CD8-positive, alpha-beta memory T cell (primary cell): Measurements from ENCODE around the gene STARD3NL. TPM values are rescaled to one million over a fixed set of nuclear protein-coding genes. Genes with fewer than 3 reads are reported as not detected.

Experiments used
- CTCF ChIA-PET: fragments of 350-600 bp; sonication (Branson Sonifier 250); formaldehyde crosslinking; loops from one replicate; lab custom pipeline; 2021; ENCODE audit warnings: antibody characterized with exemption; lab: Charles Lee
- POLR2A ChIA-PET: fragments of 350-600 bp; sonication (Branson Sonifier 250); formaldehyde crosslinking; loops from one replicate; lab custom pipeline; 2021; ENCODE audit warnings: antibody characterized with exemption; lab: Charles Lee
- DNase-seq, 5 donors: peaks; one replicate each; pipeline versions ENCODE4 v3.0.0 to v3.0.0-alpha.2; 2020 to 2022; ENCODE audit warnings: mixed read lengths in 1 of 5
- H3K27ac ChIP-seq: one replicate; pipeline ENCODE4 v1.7.0; 2013; ENCODE audit warnings: low read depth, mild to moderate bottlenecking, low read length, moderate library complexity
- H3K27me3 ChIP-seq: 2 replicates; pipeline ENCODE4 v1.7.0; 2013; ENCODE audit warnings: low read length, mild to moderate bottlenecking; ENCODE audit not compliant: insufficient read depth, poor library complexity, severe bottlenecking
- H3K36me3 ChIP-seq: 2 replicates; pipeline ENCODE4 v1.7.0; 2013; ENCODE audit warnings: mild to moderate bottlenecking, low read length, moderate library complexity; ENCODE audit not compliant: insufficient read depth
- H3K4me1 ChIP-seq: 2 replicates; pipeline ENCODE4 v1.7.0; 2013; ENCODE audit warnings: mild to moderate bottlenecking, low read length, moderate library complexity; ENCODE audit not compliant: insufficient read depth
- H3K4me3 ChIP-seq: 2 replicates; pipeline ENCODE4 v1.7.0; 2013; ENCODE audit warnings: mild to moderate bottlenecking, low read length
- H3K9me3 ChIP-seq: 2 replicates; pipeline ENCODE4 v1.7.0; 2013; ENCODE audit warnings: mild to moderate bottlenecking, low read length
- H3K27ac Mint-ChIP-seq, 8 donors: one replicate each; pipeline ENCODE4 v1.8.0; 2020 to 2021; ENCODE audit warnings: mixed read lengths in 8 of 8, mild to moderate bottlenecking in 6 of 8, inconsistent platforms in 3 of 8, moderate library complexity in 3 of 8
- H3K27me3 Mint-ChIP-seq, 2 donors: one replicate each; pipeline ENCODE4 v1.8.0; 2020 to 2021; ENCODE audit warnings: mixed read lengths in 2 of 2, mild to moderate bottlenecking in 1 of 2, moderate library complexity in 1 of 2
- H3K36me3 Mint-ChIP-seq, 3 donors: one replicate each; pipeline ENCODE4 v1.8.0; 2020 to 2021; ENCODE audit warnings: mixed read lengths in 3 of 3, inconsistent platforms in 1 of 3, mild to moderate bottlenecking in 1 of 3
- H3K4me1 Mint-ChIP-seq, 3 donors: one replicate each; pipeline ENCODE4 v1.8.0; 2020 to 2021; ENCODE audit warnings: mixed read lengths in 3 of 3, inconsistent platforms in 1 of 3, mild to moderate bottlenecking in 1 of 3
- H3K4me3 Mint-ChIP-seq, 7 donors: one replicate each; pipeline ENCODE4 v1.8.0; 2020 to 2021; ENCODE audit warnings: mixed read lengths in 7 of 7, mild to moderate bottlenecking in 6 of 7, moderate library complexity in 4 of 7, inconsistent platforms in 2 of 7
- H3K9me3 Mint-ChIP-seq, 5 donors: one replicate each; pipeline ENCODE4 v1.8.0; 2020 to 2022; ENCODE audit warnings: mixed read lengths in 5 of 5, mild to moderate bottlenecking in 3 of 5, moderate library complexity in 2 of 5, inconsistent platforms in 1 of 5
- polyA plus RNA-seq: library from polyadenylated mRNA; unstranded; fragments of 300-500 nt; fragmentation: Illumina TruSeq; gene quantifications from one replicate; pipeline ENCODE4 v1.2.3, GENCODE V29; 2021
- total RNA-seq, 2 experiments: library from RNA; stranded (reverse); gene quantifications; one replicate each; pipeline ENCODE4 v1.2.3, GENCODE V29; 2021

STARD3NL gene
- total and polyA plus RNA-seq, 3 experiments from 2014 or later: 41.5 to 54.2 (median 43.8) TPM

GRCh38 chr7:38211940-38212339 is 33.9 kb downstream of the STARD3NL start:
- H3K36me3 ChIP-seq: no peaks in the 10 kb centered on the region
- POLR2A ChIA-PET: no interaction called here
- CTCF ChIA-PET: interaction anchor here (1.1 to 2.9 kb wide), 6 partner anchors 11 to 162 kb away, joined by 3 to 18 read pairs (median 6); no protein-coding TSS in a partner anchor
- Mint-ChIP-seq H3K36me3 (peaks cover 4 to 49% (median 13%) of the 10 kb centered on the region in 3 donors), H3K27ac (peak overlapping the region in 6 of 8 donors; percentile 15 to 74 (median 57)), H3K27me3 (peaks cover 0 to 1% of the 10 kb centered on the region in 2 donors), H3K9me3 (no peaks in the 10 kb centered on the region), H3K4me3 (no peak overlapping the region), H3K4me1 (peaks cover 19 to 33% (median 21%) of the 10 kb centered on the region in 3 donors)
- no peak overlapping the region for H3K27ac ChIP-seq
- H3K27me3 ChIP-seq: no peaks in the 10 kb centered on the region
- no peak for DNase-seq
- peaks cover 17% of the 10 kb centered on the region for H3K4me1 ChIP-seq
- H3K4me3 ChIP-seq: no peak overlapping the region
- H3K9me3 ChIP-seq: no peaks in the 10 kb centered on the region

- DNase-seq: no peak
- Histone ChIP-seq H3K9me3 (no peaks in the 10 kb centered on the region), H3K4me1 (peaks cover 42% of the 10 kb centered on the region), H3K27ac (no peak overlapping the region), H3K36me3 (peaks cover 2% of the 10 kb centered on the region), H3K4me3 (no peak overlapping the region), H3K27me3 (no peaks in the 10 kb centered on the region)
- H3K27ac Mint-ChIP-seq: peak overlapping the region; percentile 88 to 98 (median 94)
- peaks cover 3 to 39% (median 13%) of the 10 kb centered on the region in 3 donors for H3K36me3 Mint-ChIP-seq
- CTCF ChIA-PET: interaction anchor here (0.9 to 10.3 kb wide), 36 partner anchors 8 to 184 kb away, joined by 3 to 394 read pairs (median 10); partner anchors contain the start of gene STARD3NL
- H3K4me3 Mint-ChIP-seq: no peak overlapping the region
- POLR2A ChIA-PET: interaction anchor here (1.0 to 3.9 kb wide), 6 partner anchors 18 to 159 kb away, joined by 3 to 34 read pairs (median 6); partner anchors contain the start of gene STARD3NL
- peaks cover 44 to 55% (median 53%) of the 10 kb centered on the region in 3 donors for H3K4me1 Mint-ChIP-seq
- no peaks in the 10 kb centered on the region for H3K27me3 Mint-ChIP-seq
- H3K9me3 Mint-ChIP-seq: no peaks in the 10 kb centered on the region
These were observed 37.1 kb downstream of the STARD3NL start for GRCh38 chr7:38215115-38215514.

GRCh38 chr7:38215735-38216670 is 38.0 kb downstream of the STARD3NL start:
- no peak overlapping the region for H3K27ac ChIP-seq
- H3K4me1 Mint-ChIP-seq: peaks cover 53 to 64% (median 62%) of the 10 kb centered on the region in 3 donors
- H3K4me3 ChIP-seq: peak overlapping the region; percentile 38

GRCh38 chr7:38217672-38218071 is 39.6 kb downstream of the STARD3NL start:
- no peaks in the 10 kb centered on the region for H3K27me3 Mint-ChIP-seq
- no peaks in the 10 kb centered on the region for H3K9me3 Mint-ChIP-seq
- Histone ChIP-seq H3K4me3 (peak overlapping the region; percentile 33), H3K9me3 (no peaks in the 10 kb centered on the region), H3K36me3 (peaks cover 6% of the 10 kb centered on the region), H3K27ac (no peak overlapping the region), H3K27me3 (no peaks in the 10 kb centered on the region), H3K4me1 (peaks cover 67% of the 10 kb centered on the region)
- H3K36me3 Mint-ChIP-seq: peaks cover 0 to 23% (median 7%) of the 10 kb centered on the region in 3 donors
- no peak for DNase-seq
- peak overlapping the region; percentile 88 to 98 (median 94) for H3K27ac Mint-ChIP-seq
- H3K4me3 Mint-ChIP-seq: peak overlapping the region; percentile 53 to 91 (median 80)
- ChIA-PET CTCF (interaction anchor here (0.6 to 10.3 kb wide), 17 partner anchors 10 to 159 kb away, joined by 3 to 394 read pairs (median 25); no protein-coding TSS in a partner anchor), POLR2A (interaction anchor here (0.6 to 3.9 kb wide), 7 partner anchors 11 to 151 kb away, joined by 3 to 34 read pairs (median 4); no protein-coding TSS in a partner anchor)
- peaks cover 65 to 75% (median 73%) of the 10 kb centered on the region in 3 donors for H3K4me1 Mint-ChIP-seq

More at GRCh38 chr7:38215735-38216670, 38.0 kb downstream of the STARD3NL start:
- H3K36me3 Mint-ChIP-seq: peaks cover 0 to 31% (median 12%) of the 10 kb centered on the region in 3 donors
- Histone ChIP-seq H3K9me3 (no peaks in the 10 kb centered on the region), H3K4me1 (peaks cover 50% of the 10 kb centered on the region), H3K36me3 (peaks cover 6% of the 10 kb centered on the region), H3K27me3 (no peaks in the 10 kb centered on the region)
- CTCF ChIA-PET: interaction anchor here (0.7 to 10.3 kb wide), 41 partner anchors 9 to 183 kb away, joined by 3 to 394 read pairs (median 8); partner anchors contain the start of gene STARD3NL
- peak overlapping the region; percentile 53 to 91 (median 80) for H3K4me3 Mint-ChIP-seq
- H3K27me3 Mint-ChIP-seq: no peaks in the 10 kb centered on the region
- peak; percentile 63 to 88 (median 77) for DNase-seq
- H3K9me3 Mint-ChIP-seq: no peaks in the 10 kb centered on the region
- POLR2A ChIA-PET: interaction anchor here (0.6 to 3.9 kb wide), 8 partner anchors 12 to 158 kb away, joined by 3 to 34 read pairs (median 6); partner anchors contain the start of gene STARD3NL
- peak overlapping the region; percentile 88 to 98 (median 94) for H3K27ac Mint-ChIP-seq

- ChIA-PET POLR2A (interaction anchor here (0.5 to 1.2 kb wide), 3 partner anchors 13 to 141 kb away, joined by 3 to 6 read pairs (median 4); no protein-coding TSS in a partner anchor), CTCF (interaction anchor here (0.9 to 10.3 kb wide), 15 partner anchors 9 to 156 kb away, joined by 3 to 394 read pairs (median 16); no protein-coding TSS in a partner anchor)
- peaks cover 72% of the 10 kb centered on the region for H3K4me1 ChIP-seq
- H3K4me3 Mint-ChIP-seq: peak overlapping the region; percentile 63 to 82 (median 73)
- H3K27me3 ChIP-seq: no peaks in the 10 kb centered on the region
- H3K4me1 Mint-ChIP-seq: peaks cover 88 to 100% (median 99%) of the 10 kb centered on the region in 3 donors
- H3K27me3 Mint-ChIP-seq: no peaks in the 10 kb centered on the region
- H3K9me3 Mint-ChIP-seq: no peaks in the 10 kb centered on the region
- no peak overlapping the region for H3K27ac ChIP-seq
- H3K27ac Mint-ChIP-seq: peak overlapping the region; percentile 88 to 98 (median 93)
- peak overlapping the region; percentile 29 for H3K4me3 ChIP-seq
- H3K36me3 Mint-ChIP-seq: peaks cover 8 to 28% (median 13%) of the 10 kb centered on the region in 3 donors
- DNase-seq: peak in 1 of 5 donors; percentile 49
- no peaks in the 10 kb centered on the region for H3K9me3 ChIP-seq
- H3K36me3 ChIP-seq: peaks cover 6% of the 10 kb centered on the region
These were observed 42.4 kb downstream of the STARD3NL start for GRCh38 chr7:38220452-38220851.

GRCh38 chr7:38222481-38223096 is 44.5 kb downstream of the STARD3NL start:
- ChIA-PET CTCF (interaction anchor here (0.7 to 10.3 kb wide), 14 partner anchors 11 to 154 kb away, joined by 3 to 394 read pairs (median 19); no protein-coding TSS in a partner anchor), POLR2A (interaction anchor here (2.6 kb wide), 1 partner anchor 10 kb away, joined by 13 read pairs; no protein-coding TSS in a partner anchor)
- no peaks in the 10 kb centered on the region for H3K27me3 Mint-ChIP-seq
- H3K36me3 ChIP-seq: peaks cover 6% of the 10 kb centered on the region
- no peaks in the 10 kb centered on the region for H3K9me3 Mint-ChIP-seq
- H3K27me3 ChIP-seq: no peaks in the 10 kb centered on the region
- peak in 2 of 5 donors; percentile 58 to 60 for DNase-seq
- no peak overlapping the region for H3K27ac ChIP-seq
- no peaks in the 10 kb centered on the region for H3K9me3 ChIP-seq
- H3K27ac Mint-ChIP-seq: peak overlapping the region; percentile 54 to 98 (median 92)
- H3K4me1 ChIP-seq: peaks cover 60% of the 10 kb centered on the region
- peak overlapping the region in 6 of 7 donors; percentile 3 to 73 (median 21) for H3K4me3 Mint-ChIP-seq
- H3K4me1 Mint-ChIP-seq: peaks cover 88 to 100% (median 99%) of the 10 kb centered on the region in 3 donors
- H3K36me3 Mint-ChIP-seq: peaks cover 15 to 37% (median 16%) of the 10 kb centered on the region in 3 donors
- no peak overlapping the region for H3K4me3 ChIP-seq

- Histone ChIP-seq H3K9me3 (no peaks in the 10 kb centered on the region), H3K4me1 (peaks cover 60% of the 10 kb centered on the region), H3K36me3 (peaks cover 6% of the 10 kb centered on the region), H3K27ac (no peak overlapping the region), H3K4me3 (no peak overlapping the region), H3K27me3 (no peaks in the 10 kb centered on the region)
- Mint-ChIP-seq H3K4me1 (peaks cover 87 to 100% (median 99%) of the 10 kb centered on the region in 3 donors), H3K27ac (peak overlapping the region; percentile 7 to 98 (median 92)), H3K4me3 (peak overlapping the region in 3 of 7 donors; percentile 6 to 58 (median 8)), H3K27me3 (no peaks in the 10 kb centered on the region), H3K36me3 (peaks cover 16 to 39% (median 16%) of the 10 kb centered on the region in 3 donors), H3K9me3 (no peaks in the 10 kb centered on the region)
- POLR2A ChIA-PET: interaction anchor here (2.6 kb wide), 1 partner anchor 10 kb away, joined by 13 read pairs; no protein-coding TSS in a partner anchor
- CTCF ChIA-PET: interaction anchor here (0.8 to 10.3 kb wide), 11 partner anchors 10 to 153 kb away, joined by 3 to 394 read pairs (median 22); no protein-coding TSS in a partner anchor
- DNase-seq: no peak
These were observed 45.3 kb downstream of the STARD3NL start for GRCh38 chr7:38223306-38223705.
